ENCODE measurements around the gene PLP2. TPM values are rescaled to one million over a fixed set of nuclear protein-coding genes. Genes with fewer than 3 reads are reported as not detected.
A peak's percentile ranks its signal among the peaks of the same experiment; 100 is the strongest.

PLP2 gene
- total and polyA plus RNA-seq, 2 of the 13 experiments (the other 11 are each of a cell fraction or from before 2014, with no cell fraction given), result 0.40 to 3.6 TPM

- TF ChIP-seq SKI (IDR thresholded peaks at IDR 0.05; ENCODE audit: partially characterized antibody), result no peak
- TF ChIP-seq WIZ (CRISPR knock-in tag; IDR thresholded peaks at IDR 0.05), result no peak
- no peak for TF ChIP-seq ZNF839 (CRISPR knock-in tag; IDR thresholded peaks at IDR 0.05; ENCODE audit: borderline replicate concordance)
- TF ChIP-seq TEAD2 (CRISPR knock-in tag; IDR thresholded peaks at IDR 0.05), result no peak
- no peak for TF ChIP-seq ZNF263 (CRISPR knock-in tag; IDR thresholded peaks at IDR 0.05)
- TF ChIP-seq RFX3 (CRISPR knock-in tag; IDR thresholded peaks at IDR 0.05), result no peak
- no peak for TF ChIP-seq MIER3 (CRISPR knock-in tag; IDR thresholded peaks at IDR 0.05; ENCODE audit: borderline replicate concordance)
- TF ChIP-seq STAT6 (CRISPR knock-in tag; IDR thresholded peaks at IDR 0.05; ENCODE audit: borderline replicate concordance), result no peak
- TF ChIP-seq PLSCR1 (CRISPR knock-in tag; IDR thresholded peaks at IDR 0.05; ENCODE audit: borderline replicate concordance), result no peak
- 0 out of 2 replicates have a peak, but pooled peaks have one; percentile 34 for TF ChIP-seq AHR (CRISPR knock-in tag; IDR thresholded peaks at IDR 0.05)
- no peak for TF ChIP-seq RFX5 (IDR thresholded peaks at IDR 0.05; ENCODE audit: low read depth, low read length)
- TF ChIP-seq USF2 (IDR thresholded peaks at IDR 0.05; ENCODE audit: low read depth, low read length), result no peak
- peak; percentile 49; the same call in 1 of the 2 replicates for TF ChIP-seq USF2 (CRISPR knock-in tag; IDR thresholded peaks at IDR 0.05; ENCODE audit: borderline replicate concordance)
- peak; percentile 67; the same call in 1 of the 2 replicates for TF ChIP-seq ZFY (CRISPR knock-in tag; IDR thresholded peaks at IDR 0.05)
- no peak for TF ChIP-seq ADNP (CRISPR knock-in tag; IDR thresholded peaks at IDR 0.05)
- no peak for TF ChIP-seq NAIF1 (CRISPR knock-in tag; IDR thresholded peaks at IDR 0.05; ENCODE audit: borderline replicate concordance)
- TF ChIP-seq ATF5 (CRISPR knock-in tag; IDR thresholded peaks at IDR 0.05; ENCODE audit: low read depth), result no peak
- TF ChIP-seq RXRB (CRISPR knock-in tag; IDR thresholded peaks at IDR 0.05; ENCODE audit: borderline replicate concordance), result no peak; the same call in 1 of the 2 replicates
- TF ChIP-seq ZNF20 (CRISPR knock-in tag; IDR thresholded peaks at IDR 0.05), result no peak
- TF ChIP-seq ZNF737 (CRISPR knock-in tag; IDR thresholded peaks at IDR 0.05; ENCODE audit: borderline replicate concordance), result no peak
- TF ChIP-seq SRSF1 (optimal IDR thresholded peaks at IDR 0.05; ENCODE audit: low read depth, low read length), result peak; percentile 42
- no peak for TF ChIP-seq SP1 (IDR thresholded peaks at IDR 0.05)
- peak; percentile 77 for TF ChIP-seq SP1 (CRISPR knock-in tag; IDR thresholded peaks at IDR 0.05)
- TF ChIP-seq MTF1 (CRISPR knock-in tag; IDR thresholded peaks at IDR 0.05), result no peak
- no peak for TF ChIP-seq ZFP41 (CRISPR knock-in tag; IDR thresholded peaks at IDR 0.05; ENCODE audit: borderline replicate concordance)
Observed at GRCh38 chrX:49186125-49187027, 14.7 kb downstream of the PLP2 start, which contains the start of gene PRICKLE3 (continued).
